ENCODE measurements around the gene MON1B. TPM values are rescaled to one million over a fixed set of nuclear protein-coding genes. Genes with fewer than 3 reads are reported as not detected.

MON1B gene
- total RNA-seq, 1 donor from 2014 or later: 55.0 TPM

DNA sequence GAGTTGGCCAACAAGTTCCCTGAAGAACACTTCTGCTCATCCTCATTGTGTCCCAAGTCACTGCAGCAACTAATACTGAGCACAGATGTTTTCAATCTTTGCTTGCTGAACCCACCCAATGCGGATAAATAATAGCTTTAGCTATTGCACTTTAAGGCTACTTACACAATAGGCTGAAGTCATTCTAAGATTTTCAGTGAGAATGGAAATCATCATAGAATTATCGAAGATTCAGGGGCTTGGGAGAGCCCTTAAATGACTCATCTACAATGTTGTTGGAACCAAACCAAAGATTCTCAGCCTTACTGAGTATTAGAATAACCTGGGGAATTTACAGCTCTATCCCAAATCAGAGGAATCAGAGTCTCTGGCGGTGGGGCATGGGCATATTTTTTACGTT, 59.4 kb downstream of the MON1B start:
- Mint-ChIP-seq H3K4me1 (ENCODE audit: low read depth) (no peaks in the 10 kb centered on the region), H3K27me3 (peaks cover 3% of the 10 kb centered on the region), H3K4me3 (ENCODE audit: low read depth) (no peak overlapping the region), H3K36me3 (ENCODE audit: insufficient read depth) (no peaks in the 10 kb centered on the region), H3K9me3 (ENCODE audit: low read depth) (peaks cover 3% of the 10 kb centered on the region), H3K27ac (no peak overlapping the region)
- TF ChIP-seq, protein P1, sequence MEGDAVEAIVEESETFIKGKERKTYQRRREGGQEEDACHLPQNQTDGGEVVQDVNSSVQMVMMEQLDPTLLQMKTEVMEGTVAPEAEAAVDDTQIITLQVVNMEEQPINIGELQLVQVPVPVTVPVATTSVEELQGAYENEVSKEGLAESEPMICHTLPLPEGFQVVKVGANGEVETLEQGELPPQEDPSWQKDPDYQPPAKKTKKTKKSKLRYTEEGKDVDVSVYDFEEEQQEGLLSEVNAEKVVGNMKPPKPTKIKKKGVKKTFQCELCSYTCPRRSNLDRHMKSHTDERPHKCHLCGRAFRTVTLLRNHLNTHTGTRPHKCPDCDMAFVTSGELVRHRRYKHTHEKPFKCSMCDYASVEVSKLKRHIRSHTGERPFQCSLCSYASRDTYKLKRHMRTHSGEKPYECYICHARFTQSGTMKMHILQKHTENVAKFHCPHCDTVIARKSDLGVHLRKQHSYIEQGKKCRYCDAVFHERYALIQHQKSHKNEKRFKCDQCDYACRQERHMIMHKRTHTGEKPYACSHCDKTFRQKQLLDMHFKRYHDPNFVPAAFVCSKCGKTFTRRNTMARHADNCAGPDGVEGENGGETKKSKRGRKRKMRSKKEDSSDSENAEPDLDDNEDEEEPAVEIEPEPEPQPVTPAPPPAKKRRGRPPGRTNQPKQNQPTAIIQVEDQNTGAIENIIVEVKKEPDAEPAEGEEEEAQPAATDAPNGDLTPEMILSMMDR (IDR thresholded peaks at IDR 0.05; ENCODE audit: unreplicated experiment): no peak
- no peak for DNase-seq (ENCODE audit: low spot score, unreplicated experiment)

Other genes starting within 250 kb of the MON1B start
- gene SYCE1L, start 8.2 kb downstream of the MON1B start, total RNA-seq: 25.6 and 27.2 TPM in 2 replicates
- gene ADAMTS18, start 243.8 kb downstream of the MON1B start, total RNA-seq: 5.8 and 8.4 TPM in 2 replicates